Skin epidermis (tissue), 12 donors: ENCODE data around the gene CLIC4.
"Not testable (repeated sequence)": the region's sequence is repeated elsewhere in the genome, so short reads cannot be mapped to it uniquely, and the experiment has no call there.

ENCODE experiments used
- H3K27ac ChIP-seq, 21 experiments: fragments of 200-600 bp; sonication (generic) in 11 of 21; one replicate each; pipeline ENCODE4 v1.5.0; 2020; ENCODE audit warnings: mild to moderate bottlenecking in 3 of 21, inconsistent platforms in 2 of 21, moderate library complexity in 2 of 21
- H3K4me3 ChIP-seq, 7 experiments: fragments of 200-600 bp; sonication (generic) in 2 of 7; one replicate each; pipeline ENCODE4 v1.5.0; 2020; ENCODE audit warnings: inconsistent platforms in 2 of 7, mild to moderate bottlenecking in 2 of 7, moderate library complexity in 1 of 7

CLIC4 gene

DNA sequence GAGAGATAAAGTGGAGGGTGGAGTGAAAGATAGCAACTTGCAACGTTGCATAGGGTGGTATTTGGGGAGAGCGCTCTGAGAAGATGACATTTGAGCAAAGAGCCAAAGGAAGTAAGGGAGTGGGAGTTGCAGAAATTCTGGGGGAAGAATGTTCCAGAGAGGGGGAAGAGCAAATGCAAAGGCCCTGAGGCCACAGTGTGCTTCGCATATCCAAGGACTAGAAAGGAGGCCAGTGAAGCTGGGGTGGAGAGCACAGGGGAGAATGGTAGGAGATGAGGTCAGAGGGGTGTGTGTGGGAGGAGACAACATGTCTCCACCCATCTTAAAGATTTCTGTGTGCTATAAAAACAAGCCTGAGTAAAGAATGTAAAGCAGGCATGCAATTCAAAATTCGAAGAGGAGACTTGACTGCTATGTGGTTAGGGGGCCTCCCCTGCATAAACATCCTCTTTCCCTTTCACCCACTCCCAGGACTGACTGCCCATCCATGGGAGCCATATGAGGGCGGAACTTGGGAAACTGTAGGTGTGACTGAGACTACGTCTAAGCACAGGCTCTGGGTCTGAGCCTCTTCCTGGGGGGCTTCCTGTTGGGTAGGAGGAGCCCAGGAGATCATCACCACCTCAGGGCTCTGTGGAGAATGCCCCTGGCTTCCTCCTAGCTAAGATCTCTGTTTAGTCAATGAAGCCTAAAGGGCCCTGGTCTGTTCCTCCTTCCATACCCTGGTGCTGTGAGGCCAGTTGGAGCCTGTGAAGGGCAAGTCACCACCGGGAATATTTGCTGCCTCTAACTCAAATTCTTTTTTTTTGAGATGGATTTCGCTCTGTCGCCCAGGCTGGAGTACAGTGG lies 2.9 kb upstream of the CLIC4 start:
- H3K27ac ChIP-seq, result peak overlapping the region in 12 of 21 experiments; percentile 39 to 97 (median 83)

DNA sequence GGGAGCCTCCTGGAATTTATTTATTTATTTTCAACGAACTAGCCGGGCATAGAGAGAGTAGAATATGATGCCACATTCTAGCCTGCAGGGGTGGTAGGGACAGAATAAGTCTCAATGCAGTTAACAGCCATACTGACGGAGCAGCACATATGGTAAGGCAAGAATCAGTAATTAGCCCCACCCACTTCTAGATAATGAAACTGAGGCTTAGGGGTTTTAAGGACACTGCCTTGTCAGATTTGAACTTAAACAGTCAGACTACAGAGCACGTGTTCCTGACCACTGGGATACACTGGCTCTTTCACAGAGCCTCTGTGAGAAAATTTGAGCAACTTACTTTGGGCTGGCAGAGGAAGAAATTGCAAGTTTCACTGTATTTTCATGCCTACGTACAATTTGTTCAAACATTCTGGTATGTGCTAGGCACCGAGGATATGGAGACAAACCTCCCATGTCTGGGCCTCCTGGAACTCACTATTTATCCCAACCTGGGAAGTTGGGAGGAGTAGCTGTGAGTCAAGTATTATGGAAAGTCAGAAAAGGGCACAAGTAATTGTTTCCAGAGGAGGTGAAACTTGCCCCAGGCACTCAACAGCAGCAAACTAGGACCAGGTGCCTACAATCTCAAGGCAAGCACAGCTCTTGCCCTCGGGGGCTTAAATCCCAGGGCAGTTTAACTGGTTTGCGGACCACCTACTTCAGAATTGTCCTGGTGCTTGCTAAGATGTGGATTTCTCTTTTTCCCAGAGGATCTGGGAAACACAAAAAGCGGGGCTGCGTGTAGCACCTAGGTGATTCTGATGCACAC lies 1.6 kb upstream of the CLIC4 start:
- peak overlapping the region in 19 of 21 experiments; percentile 3 to 97 (median 70) for H3K27ac ChIP-seq
- H3K4me3 ChIP-seq, result no peak overlapping the region

More for the DNA sequence above, 2.9 kb upstream of the CLIC4 start:
- no peak overlapping the region for H3K4me3 ChIP-seq

DNA sequence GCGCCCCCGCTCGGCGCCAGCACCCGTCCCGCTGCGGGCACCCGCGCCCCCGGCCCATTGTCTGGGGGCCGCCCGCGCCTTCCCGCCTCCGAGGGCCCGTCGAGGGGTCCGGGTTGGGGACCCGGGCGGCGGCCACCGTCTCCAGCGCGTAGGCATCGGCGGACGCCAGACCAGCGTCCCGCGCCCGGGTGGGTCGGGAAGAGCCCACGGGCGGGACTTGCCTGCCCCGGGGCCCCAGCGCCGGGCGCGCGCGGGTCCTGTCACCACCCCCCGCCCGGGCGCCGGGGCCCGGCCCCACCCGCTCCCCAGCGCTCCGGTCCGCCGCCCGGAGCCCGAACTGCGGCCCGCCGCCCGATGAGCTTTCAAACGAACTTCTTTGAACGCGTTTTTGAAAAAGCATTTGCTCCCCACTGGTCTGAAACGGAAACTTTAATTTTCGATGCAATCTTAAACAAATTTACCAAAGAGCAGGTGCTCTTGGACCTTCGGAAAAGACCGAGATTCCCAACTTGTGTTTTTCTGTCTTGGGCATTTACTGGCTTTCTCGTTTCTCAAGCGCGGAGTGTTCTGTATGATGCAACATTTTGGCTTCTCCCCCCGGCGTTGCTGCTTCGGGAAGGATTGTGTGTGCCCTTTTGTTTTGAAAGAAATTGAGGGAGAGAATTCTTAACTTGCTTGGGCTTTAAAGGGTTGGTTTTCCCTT lies 615 bp downstream of the CLIC4 start:
- Histone ChIP-seq H3K4me3 (peak overlapping the region; percentile 58 to 94 (median 81)), H3K27ac (peak overlapping the region; percentile 69 to 98 (median 91))

DNA sequence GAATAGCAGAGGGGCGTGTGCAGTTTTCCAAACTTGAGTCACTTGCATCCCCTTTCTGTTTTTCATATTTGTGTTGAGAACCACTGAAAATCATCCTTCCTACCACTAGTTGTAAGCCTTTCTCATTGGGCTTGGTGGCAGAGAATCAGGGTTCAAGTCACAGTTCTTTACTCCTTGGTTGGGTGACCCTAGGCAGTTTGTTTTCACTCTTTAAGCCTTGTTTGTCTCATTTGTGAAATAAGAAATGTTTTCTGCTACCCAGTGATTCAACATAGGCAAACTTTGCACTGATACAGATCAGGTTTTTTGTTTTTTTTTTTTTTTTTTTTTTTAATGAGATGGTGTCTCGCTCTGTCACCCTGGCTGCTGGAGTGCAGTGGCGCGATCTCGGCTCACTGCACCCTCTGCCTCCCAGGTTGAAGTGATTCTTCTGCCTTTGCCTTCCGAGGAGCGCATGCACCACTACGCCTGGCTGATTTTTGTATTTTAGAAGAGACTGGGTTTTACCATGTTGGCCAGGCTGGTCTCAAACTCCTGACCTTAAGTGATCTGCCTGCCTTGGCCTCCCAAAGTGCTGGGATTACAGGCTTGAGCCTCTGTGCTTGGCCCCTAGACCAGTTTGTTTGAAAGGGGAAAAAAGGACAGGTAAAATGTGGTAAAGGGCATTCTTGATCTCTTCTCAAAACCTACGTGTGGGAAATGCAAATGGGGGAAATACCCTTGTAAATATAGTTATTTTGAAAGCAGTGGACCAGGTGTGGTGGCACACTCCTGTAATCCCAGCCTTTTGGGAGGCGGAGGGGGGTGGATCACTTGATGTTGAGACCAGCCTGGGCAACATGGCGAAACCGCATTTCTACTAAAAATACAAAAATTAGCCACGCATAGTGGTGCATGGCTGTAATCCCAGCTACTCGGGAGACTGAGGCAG lies 3.2 kb downstream of the CLIC4 start:
- peak overlapping the region in 1 of 7 experiments; percentile 73 for H3K4me3 ChIP-seq

DNA sequence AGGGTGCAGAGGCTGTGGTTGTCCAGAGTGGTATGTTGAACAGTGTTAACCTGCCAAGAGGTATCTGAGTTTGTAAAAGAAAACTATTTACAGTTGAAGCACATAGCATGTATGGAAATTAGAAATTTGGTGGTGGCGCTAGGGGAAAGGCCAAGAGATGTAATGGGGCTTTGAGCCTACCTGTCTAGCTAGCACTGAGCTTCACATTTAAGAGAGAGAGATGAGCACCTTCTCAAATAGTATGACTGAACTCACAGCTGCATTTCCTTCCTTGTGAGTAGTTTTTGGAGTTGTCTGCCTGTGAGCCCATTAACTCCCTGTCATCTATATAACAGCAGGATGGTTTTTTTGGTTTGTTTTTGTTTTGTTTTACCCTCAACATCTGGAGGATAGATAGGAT lies 4.0 kb downstream of the CLIC4 start:
- peak overlapping the region in 3 of 21 experiments; percentile 8 to 14 (median 12) for H3K27ac ChIP-seq

More for the DNA sequence above, 3.2 kb downstream of the CLIC4 start:
- H3K27ac ChIP-seq, result peak overlapping the region in 3 of 21 experiments; percentile 38 to 48 (median 38)

DNA sequence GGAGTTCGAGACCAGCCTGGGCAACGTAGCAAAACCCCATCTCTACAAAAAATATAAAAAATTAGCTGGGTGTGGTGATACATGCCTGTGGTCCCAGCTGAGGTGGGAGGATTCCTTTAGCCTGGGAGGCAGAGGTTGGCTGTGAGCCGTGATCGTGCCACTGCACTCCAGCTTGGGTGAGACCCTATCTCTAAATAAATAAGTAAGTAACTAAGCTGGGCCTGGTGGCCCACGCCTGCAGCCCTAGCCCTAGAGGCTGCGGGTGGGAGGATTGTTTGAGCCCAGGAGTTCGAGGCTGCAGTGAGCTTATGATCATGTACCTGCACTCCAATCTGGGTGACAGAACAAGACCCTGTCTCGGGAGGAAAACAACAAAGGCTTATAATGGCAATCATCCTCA lies 4.6 kb downstream of the CLIC4 start:
- H3K4me3 ChIP-seq, result no peak overlapping the region
- peak overlapping the region in 1 of 21 experiments; percentile 8 for H3K27ac ChIP-seq

More for the DNA sequence above, 4.0 kb downstream of the CLIC4 start:
- no peak overlapping the region for H3K4me3 ChIP-seq

DNA sequence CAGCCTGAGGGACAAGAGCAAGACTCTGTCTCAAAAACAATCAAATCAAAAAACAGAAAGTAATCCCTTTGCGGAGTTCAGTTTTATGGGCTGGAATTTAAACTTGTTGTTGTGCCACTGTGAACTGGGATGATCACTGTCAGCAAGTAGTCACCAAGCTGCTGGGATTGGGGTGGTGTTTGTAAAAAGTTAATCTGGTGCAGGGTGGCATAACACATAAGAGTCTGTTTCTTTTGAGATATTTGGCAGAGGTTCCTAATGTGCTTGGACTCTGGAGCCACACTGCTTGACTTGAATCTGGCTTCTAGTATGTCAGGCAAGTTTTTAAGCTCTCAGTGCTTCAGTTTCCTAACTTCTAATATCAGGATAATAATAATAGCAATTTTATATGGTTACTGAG lies 6.6 kb downstream of the CLIC4 start:
- H3K4me3 ChIP-seq, result no peak overlapping the region
- H3K27ac ChIP-seq, result peak overlapping the region in 1 of 21 experiments; percentile 27

DNA sequence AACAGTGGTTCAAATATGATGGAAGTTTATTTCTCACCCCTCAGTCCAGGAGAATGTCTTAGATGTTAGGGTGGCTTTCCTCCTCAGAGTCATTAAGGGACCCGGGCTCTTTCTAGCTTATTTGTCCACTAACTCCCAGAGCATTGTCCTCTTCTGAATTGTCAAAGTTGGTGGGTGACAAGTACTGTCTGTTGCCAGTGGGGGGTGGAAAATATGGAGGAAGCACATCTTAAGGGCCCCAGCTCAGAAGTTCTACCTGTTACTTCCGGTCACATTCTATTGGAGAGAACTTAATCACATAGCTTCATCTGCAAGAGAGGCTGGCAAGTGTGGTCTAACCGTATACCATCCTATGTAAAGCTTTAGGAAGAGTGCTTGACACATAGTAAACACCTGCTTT lies 7.1 kb downstream of the CLIC4 start:
- Histone ChIP-seq H3K27ac (peak overlapping the region in 1 of 21 experiments; percentile 27), H3K4me3 (no peak overlapping the region)

DNA sequence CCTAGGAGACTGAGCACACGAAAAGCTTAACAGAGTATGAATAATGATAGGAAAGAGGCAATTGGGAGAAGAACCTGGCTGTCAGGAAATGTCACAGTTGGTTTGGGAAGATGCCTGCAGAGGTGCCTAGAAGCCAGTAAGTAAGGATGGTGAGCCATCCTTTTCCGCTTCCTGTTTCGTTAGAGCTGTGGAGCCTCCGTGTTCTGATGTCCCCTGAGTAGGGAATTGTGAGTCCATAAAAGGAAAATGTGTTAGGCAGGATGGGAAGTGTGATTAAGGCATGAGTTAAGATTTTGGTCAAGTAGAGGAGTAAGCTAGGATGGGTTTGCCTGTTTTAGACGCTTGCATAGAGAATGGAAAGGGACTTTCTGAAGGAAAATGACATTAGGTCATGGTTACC lies 9.0 kb downstream of the CLIC4 start:
- Histone ChIP-seq H3K4me3 (no peak overlapping the region), H3K27ac (peak overlapping the region in 2 of 21 experiments; percentile 27 to 49)

DNA sequence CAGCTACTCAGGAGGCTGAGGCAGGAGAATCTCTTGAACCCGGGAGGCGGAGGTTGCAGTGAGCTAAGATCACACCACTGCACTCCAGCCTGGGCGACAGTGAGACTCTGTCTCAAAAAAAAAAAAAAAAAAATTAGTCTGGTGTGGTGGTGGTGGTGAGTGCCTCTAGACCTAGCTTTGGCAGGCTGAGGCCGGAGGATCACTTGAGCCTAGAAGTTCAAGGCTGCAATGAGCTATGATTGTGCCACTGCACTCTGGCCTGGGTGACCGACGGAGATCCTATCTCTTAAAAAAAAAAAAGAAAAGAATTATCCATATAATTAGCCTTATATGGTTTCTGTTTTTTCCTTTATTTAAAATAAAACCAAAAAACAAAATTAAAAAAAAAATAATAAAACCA lies 10.1 kb downstream of the CLIC4 start:
- not testable (repeated sequence) for H3K27ac ChIP-seq, H3K4me3 ChIP-seq

DNA sequence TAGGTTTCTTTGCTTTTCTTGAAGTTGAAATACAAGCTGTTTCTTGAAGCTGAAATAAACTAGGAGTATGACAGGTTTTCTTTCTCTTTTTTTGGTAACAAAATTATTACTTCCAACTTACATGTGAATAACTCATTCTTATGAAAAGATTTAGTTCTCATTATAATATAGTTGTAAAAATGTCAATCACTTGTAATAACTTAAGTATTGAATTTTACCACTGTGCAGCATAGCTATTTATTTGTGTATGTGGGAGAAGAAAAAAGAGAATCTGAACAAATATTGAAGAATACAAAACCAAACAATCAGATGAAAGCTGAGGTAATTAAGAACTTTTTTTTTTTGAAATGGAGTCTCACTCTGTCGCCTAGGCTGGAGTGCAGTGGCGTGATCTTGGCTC lies 11.1 kb downstream of the CLIC4 start:
- no peak overlapping the region for H3K4me3 ChIP-seq
- H3K27ac ChIP-seq, result no peak overlapping the region

DNA sequence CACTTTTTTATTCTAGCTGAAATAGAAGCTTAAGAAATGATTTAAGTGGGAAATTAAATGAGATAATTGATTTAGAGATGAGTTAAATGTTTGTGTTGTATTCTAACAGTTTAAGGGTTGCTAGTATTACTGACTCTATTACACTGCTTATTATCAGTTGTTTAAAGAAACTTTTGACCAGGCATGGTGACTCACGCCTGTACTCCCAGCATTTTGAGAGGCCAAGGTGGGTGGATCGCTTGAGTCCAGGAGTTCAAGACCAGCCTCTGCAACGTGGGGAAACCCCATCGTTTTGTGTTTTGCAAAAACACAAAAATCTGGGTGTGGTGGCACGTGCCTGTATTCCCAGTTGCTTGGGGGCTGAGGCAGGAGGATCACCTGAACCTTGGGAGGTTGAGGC lies 14.2 kb downstream of the CLIC4 start:
- H3K4me3 ChIP-seq, result no peak overlapping the region
- no peak overlapping the region for H3K27ac ChIP-seq

DNA sequence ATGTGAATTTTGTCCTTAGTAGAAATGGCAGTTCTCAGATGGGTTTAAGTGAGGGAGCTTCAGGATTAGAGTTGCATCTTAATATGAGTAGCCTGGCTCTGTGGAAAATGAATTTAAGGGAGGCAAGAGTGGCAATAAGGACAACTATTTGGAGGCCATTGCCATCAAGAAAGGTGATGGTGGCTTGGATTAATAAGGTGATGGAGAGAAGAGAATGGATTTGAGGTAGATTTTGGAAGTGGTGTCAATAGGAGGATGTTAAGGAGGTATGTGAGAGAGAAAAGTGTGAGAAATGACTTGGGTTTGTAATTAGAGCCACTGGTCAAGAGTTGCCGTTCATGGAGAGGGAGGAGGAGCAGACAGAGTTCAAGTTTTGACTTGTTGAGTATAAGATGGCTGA lies 16.3 kb downstream of the CLIC4 start:
- H3K4me3 ChIP-seq, result no peak overlapping the region
- H3K27ac ChIP-seq, result no peak overlapping the region

DNA sequence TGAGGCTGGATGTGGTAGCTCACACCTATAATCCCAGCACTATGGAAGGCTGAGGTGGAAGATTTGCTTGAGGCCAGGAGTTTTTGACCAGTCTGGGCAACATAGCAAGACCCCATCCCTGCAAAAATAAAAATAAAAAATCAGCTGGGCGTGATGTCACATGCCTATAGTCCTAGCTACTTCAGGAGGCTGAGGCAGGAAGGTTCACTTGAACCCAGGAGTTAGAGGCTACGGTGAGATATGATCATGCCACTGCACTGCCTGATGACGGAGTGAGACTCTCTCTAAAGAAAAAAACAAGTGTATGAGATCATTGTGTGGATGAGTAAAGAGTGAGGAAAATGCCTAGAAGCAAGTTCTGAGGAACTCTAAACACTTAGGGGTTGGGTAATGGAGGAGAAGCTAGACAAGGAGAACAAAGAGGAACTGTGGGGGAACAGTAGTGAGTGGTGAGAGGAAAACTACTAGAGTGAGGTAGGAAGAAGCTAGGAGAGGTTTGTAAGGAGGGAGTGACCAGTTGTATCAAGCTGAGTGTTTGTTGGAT lies 17.0 kb downstream of the CLIC4 start:
- Histone ChIP-seq H3K27ac (peak overlapping the region in 7 of 21 experiments; percentile 10 to 45 (median 27)), H3K4me3 (no peak overlapping the region)

DNA sequence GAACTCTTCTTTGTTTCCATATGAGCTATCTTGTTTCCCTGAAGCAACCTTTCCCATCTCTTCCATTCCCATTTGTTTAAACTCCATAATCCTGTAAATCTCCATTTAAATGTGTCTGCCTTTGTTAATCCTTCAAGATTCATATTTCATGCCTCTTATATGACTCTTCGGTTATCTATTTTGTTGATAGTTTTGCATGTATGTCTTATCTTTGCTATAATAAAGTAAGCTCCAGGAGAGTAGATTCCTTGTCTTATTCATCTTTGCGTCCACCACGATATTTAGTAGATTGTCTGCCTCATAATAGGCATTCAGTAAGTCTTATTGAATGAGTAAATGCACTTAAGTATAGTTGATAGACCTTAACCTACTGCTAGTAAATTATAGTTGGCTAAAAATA lies 18.4 kb downstream of the CLIC4 start:
- Histone ChIP-seq H3K4me3 (no peak overlapping the region), H3K27ac (no peak overlapping the region)

DNA sequence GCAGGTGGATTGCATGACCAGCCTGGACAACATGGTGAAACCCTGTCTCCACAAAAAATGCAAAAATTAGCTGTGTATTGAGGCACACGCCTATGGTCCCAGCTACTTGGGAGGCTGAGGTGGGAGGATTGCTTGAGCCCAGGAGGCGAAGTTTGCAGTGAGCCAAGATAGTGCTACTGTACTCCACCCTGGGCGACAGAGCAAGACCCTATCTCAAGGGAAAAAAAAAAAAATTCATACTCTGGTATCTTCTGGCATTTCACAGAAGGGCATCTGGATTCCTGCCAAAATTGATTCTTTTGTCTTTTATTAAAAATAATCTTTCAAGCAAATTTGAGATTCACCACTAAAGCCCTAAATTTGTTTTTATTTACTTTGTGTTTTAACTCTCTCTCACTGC lies 19.2 kb downstream of the CLIC4 start:
- H3K4me3 ChIP-seq, result no peak overlapping the region
- peak overlapping the region in 3 of 21 experiments; percentile 2 to 40 (median 14) for H3K27ac ChIP-seq

DNA sequence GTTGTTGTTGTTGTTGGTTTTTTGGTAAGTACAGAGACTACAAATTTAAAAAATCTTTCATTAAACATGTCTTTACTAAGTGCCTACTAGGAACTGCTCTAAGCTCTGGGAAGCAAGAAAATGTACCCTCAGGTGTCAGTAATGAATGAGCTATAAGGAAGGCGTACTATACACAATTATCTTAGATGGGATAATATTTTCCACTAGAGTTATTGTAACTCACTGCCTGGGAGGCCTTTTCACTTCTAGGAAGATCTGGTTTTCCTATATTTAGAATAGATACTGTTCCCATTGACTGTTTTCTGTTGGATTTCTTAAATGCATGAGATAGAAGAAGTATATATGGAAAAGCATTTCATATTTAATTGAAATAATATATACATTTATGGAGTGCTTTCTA lies 19.6 kb downstream of the CLIC4 start:
- Histone ChIP-seq H3K4me3 (no peak overlapping the region), H3K27ac (peak overlapping the region in 3 of 21 experiments; percentile 2 to 40 (median 12))

DNA sequence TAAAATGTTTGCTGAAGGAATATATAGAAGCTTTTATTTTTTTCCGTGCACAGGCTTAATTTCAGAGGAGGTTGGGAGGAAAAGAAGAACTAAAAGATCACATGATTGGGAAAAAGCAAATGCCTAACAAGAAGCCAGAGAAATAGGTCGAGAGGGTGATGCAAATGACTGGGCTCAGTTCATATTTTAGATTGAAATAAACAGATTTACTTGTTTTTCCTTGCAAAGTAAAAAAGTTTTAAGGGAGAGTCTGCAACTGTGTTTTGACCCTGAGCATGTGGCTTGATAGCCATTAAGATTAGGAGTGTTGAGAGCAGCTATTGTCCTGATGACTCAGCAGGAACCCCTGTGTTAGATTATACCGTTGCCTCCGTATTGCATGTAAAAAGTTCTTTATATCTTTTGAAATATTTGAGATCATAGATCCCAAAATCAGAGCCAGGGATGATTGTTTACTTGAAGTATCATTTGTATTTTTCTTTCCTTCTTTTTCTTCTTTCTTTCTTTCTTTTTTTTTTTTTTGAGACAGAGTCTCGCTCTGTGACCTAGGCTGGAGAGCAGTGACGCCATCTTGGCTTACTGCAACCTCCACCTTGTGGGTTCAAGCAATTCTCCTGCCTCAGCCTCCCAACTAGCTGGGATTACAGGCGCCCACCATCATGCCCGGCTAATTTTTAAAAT lies 20.2 kb downstream of the CLIC4 start:
- H3K27ac ChIP-seq, result peak overlapping the region in 3 of 21 experiments; percentile 2 to 12 (median 8)
- no peak overlapping the region for H3K4me3 ChIP-seq
